ENCODE measurements around the gene PRPF6. TPM values are rescaled to one million over a fixed set of nuclear protein-coding genes. Genes with fewer than 3 reads are reported as not detected.
A peak's percentile ranks its signal among the peaks of the same experiment; 100 is the strongest.

The PRPF6 gene
- total and polyA plus RNA-seq, 2 of the 13 experiments (the other 11 are each of a cell fraction or from before 2014, with no cell fraction given): 63.7 to 101 TPM

- TF ChIP-seq ZNF816 (CRISPR knock-in tag; IDR thresholded peaks at IDR 0.05; ENCODE audit: borderline replicate concordance): peak; percentile 54; the same call in 1 of the 2 replicates
- TF ChIP-seq ZNF24 (IDR thresholded peaks at IDR 0.05): no peak
- TF ChIP-seq HMGA1 (CRISPR knock-in tag; conservative IDR thresholded peaks at IDR 0.05): no peak
- TF ChIP-seq ZNF704 (CRISPR knock-in tag; IDR thresholded peaks at IDR 0.05; ENCODE audit: borderline replicate concordance): peak; percentile 52; the same call in 1 of the 2 replicates
- TF ChIP-seq ZNF850 (CRISPR knock-in tag; conservative IDR thresholded peaks at IDR 0.05): no peak
- TF ChIP-seq ZFP36L2 (CRISPR knock-in tag; IDR thresholded peaks at IDR 0.05): no peak
- TF ChIP-seq SKI (IDR thresholded peaks at IDR 0.05; ENCODE audit: partially characterized antibody): no peak
- TF ChIP-seq TCF7L2 (IDR thresholded peaks at IDR 0.05; ENCODE audit: low read depth, low read length): no peak
- TF ChIP-seq ZNF629 (CRISPR knock-in tag; conservative IDR thresholded peaks at IDR 0.05): no peak
- no peak for TF ChIP-seq DR1 (CRISPR knock-in tag; IDR thresholded peaks at IDR 0.05)
- 0 out of 2 replicates have a peak, but pooled peaks have one; percentile 39 for TF ChIP-seq REXO4 (CRISPR knock-in tag; IDR thresholded peaks at IDR 0.05; ENCODE audit: borderline replicate concordance)
- TF ChIP-seq ZNF776 (CRISPR knock-in tag; IDR thresholded peaks at IDR 0.05): peak; percentile 74; the same call in 1 of the 2 replicates
- TF ChIP-seq, protein P1, sequence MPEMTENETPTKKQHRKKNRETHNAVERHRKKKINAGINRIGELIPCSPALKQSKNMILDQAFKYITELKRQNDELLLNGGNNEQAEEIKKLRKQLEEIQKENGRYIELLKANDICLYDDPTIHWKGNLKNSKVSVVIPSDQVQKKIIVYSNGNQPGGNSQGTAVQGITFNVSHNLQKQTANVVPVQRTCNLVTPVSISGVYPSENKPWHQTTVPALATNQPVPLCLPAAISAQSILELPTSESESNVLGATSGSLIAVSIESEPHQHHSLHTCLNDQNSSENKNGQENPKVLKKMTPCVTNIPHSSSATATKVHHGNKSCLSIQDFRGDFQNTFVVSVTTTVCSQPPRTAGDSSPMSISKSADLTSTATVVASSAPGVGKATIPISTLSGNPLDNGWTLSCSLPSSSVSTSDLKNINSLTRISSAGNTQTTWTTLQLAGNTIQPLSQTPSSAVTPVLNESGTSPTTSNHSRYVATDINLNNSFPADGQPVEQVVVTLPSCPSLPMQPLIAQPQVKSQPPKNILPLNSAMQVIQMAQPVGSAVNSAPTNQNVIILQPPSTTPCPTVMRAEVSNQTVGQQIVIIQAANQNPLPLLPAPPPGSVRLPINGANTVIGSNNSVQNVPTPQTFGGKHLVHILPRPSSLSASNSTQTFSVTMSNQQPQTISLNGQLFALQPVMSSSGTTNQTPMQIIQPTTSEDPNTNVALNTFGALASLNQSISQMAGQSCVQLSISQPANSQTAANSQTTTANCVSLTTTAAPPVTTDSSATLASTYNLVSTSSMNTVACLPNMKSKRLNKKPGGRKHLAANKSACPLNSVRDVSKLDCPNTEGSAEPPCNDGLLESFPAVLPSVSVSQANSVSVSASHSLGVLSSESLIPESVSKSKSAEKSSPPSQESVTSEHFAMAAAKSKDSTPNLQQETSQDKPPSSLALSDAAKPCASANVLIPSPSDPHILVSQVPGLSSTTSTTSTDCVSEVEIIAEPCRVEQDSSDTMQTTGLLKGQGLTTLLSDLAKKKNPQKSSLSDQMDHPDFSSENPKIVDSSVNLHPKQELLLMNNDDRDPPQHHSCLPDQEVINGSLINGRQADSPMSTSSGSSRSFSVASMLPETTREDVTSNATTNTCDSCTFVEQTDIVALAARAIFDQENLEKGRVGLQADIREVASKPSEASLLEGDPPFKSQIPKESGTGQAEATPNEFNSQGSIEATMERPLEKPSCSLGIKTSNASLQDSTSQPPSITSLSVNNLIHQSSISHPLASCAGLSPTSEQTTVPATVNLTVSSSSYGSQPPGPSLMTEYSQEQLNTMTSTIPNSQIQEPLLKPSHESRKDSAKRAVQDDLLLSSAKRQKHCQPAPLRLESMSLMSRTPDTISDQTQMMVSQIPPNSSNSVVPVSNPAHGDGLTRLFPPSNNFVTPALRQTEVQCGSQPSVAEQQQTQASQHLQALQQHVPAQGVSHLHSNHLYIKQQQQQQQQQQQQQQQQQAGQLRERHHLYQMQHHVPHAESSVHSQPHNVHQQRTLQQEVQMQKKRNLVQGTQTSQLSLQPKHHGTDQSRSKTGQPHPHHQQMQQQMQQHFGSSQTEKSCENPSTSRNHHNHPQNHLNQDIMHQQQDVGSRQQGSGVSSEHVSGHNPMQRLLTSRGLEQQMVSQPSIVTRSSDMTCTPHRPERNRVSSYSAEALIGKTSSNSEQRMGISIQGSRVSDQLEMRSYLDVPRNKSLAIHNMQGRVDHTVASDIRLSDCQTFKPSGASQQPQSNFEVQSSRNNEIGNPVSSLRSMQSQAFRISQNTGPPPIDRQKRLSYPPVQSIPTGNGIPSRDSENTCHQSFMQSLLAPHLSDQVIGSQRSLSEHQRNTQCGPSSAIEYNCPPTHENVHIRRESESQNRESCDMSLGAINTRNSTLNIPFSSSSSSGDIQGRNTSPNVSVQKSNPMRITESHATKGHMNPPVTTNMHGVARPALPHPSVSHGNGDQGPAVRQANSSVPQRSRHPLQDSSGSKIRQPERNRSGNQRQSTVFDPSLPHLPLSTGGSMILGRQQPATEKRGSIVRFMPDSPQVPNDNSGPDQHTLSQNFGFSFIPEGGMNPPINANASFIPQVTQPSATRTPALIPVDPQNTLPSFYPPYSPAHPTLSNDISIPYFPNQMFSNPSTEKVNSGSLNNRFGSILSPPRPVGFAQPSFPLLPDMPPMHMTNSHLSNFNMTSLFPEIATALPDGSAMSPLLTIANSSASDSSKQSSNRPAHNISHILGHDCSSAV (CRISPR knock-in tag; IDR thresholded peaks at IDR 0.05; ENCODE audit: borderline replicate concordance): no peak
- TF ChIP-seq ZNF780A (CRISPR knock-in tag; IDR thresholded peaks at IDR 0.05): 0 out of 2 replicates have a peak, but pooled peaks have one; percentile 5
- TF ChIP-seq, protein P2, sequence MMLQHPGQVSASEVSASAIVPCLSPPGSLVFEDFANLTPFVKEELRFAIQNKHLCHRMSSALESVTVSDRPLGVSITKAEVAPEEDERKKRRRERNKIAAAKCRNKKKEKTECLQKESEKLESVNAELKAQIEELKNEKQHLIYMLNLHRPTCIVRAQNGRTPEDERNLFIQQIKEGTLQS (CRISPR knock-in tag; IDR thresholded peaks at IDR 0.05): peak; percentile 64; the same call in 1 of the 2 replicates
- peak; percentile 95 for TF ChIP-seq ZSCAN31 (CRISPR knock-in tag; IDR thresholded peaks at IDR 0.05; ENCODE audit: low read depth)
- TF ChIP-seq ZNF580 (CRISPR knock-in tag; IDR thresholded peaks at IDR 0.05; ENCODE audit: borderline replicate concordance, low read depth): peak; percentile 17; the same call in 1 of the 2 replicates
These were observed 61.3 kb downstream of the PRPF6 start (continued) for GRCh38 chr20:64042054-64042781.

Measured in HepG2 (cell line).